NCI-H1092 treated with DMSO at 0.1 percent for 48 hours (cell line): ENCODE data around the gene MAPK6.
A peak's percentile ranks its signal among the peaks of the same experiment; 100 is the strongest.

ENCODE experiments used
- DNase-seq: peaks from one replicate; lab custom pipeline; 2025; lab: John Stamatoyannopoulos, UW

Gene MAPK6

DNA sequence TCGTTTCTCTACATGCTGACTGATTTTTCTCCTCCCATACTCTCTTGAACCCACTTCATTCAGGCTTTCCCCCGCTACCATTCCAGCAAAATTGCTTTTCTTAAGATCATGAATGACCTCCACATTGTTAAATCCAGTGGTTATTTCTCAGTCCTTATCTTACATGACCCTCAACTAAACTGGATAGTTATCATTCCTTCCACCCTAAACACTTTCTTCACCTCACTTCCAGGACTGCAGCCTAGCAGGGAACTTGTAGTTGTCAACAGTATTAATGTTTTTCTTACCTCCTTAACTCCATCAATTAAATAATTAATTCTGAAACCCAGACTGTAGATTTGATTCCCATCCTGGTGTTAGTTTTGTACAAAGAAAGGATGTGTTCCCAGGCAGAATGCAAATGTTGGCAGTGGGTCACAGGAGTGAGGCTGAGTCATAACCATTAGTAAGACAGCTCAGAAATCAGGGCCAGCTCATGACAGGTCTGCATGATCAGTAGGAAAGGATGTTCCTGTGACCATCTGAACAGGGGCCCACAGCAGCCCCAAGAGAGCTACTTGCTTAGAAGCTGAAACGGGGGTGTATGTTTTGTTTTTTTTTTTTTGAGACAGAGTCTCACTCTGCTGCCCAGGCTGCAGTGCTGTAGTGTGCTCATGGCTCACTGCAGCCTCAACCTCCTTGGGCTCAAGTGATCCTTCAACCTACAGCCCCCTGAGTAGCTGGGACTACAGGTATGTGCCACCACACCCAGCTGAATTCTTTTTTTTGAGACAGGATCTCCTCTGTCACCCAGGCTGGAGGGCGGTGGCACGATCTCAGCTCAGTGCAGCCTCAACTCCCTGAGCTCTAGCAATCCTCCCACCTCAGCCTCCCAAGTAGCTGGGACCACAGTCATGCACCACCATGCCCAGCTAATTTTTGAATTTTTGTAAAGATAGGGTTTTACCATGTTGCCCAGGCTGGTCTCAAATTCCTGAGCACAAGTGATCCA, 84.5 kb downstream of the MAPK6 start:
- DNase-seq: no peak

DNA sequence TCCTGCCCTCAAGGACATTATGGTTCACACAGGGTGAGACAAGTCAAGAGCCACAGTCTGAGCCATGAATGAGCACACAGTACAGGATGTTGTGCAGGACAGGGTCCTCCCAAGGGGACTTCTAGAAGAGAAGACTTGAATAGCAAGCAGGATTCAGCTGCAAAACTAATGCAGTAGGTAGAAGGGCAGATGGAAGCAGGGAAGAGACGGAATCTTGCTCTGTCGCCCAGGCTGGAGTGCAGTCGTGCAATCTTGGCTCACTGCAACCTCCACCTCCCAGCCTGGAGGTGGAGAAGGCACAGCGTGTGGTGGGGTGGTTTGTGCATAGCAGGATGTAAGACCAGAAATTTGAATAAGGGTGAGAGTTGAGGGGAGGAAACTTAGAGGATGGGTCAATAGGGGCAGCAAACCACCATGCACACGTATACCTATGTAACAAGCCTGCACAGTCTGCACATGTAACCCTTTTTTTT, 85.5 kb downstream of the MAPK6 start:
- no peak for DNase-seq

DNA sequence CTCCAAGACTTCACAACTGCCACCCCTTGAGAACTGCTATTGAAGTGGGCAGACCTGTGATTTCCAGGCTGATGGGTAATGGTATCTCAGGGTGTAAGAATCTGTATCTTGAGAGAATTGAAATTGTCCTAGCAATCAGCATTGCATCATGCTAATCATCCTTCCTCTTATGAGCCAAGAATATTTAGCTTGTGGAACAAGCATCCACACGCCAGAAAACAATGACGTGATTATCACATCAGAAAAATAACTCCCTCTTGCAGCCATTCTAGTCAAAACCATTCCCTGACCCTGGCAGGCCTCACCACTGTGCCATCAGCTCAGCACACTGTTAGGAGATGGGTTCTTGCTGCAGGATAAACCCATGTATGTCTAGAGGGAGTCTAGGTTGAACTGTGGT, 86.8 kb downstream of the MAPK6 start:
- no peak for DNase-seq

DNA sequence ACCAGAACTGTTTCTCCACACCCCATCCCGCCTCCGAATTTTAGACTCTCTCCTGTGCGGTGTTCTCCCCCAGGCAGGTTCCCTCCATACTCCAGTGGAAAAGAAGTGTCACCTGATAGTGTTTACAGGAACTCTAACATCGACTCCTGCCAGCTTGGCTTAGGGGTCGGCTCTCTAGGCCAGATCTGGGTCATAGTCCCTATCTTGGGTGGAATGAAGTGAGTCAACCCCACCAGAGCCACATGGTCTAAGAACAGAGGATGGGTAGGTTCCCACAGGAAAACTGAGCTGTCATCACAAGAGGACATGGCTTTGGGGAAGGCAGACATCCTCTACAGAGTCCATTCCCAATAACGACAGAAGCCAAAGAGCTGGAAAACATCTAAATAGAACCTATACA, 87.6 kb downstream of the MAPK6 start:
- no peak for DNase-seq

DNA sequence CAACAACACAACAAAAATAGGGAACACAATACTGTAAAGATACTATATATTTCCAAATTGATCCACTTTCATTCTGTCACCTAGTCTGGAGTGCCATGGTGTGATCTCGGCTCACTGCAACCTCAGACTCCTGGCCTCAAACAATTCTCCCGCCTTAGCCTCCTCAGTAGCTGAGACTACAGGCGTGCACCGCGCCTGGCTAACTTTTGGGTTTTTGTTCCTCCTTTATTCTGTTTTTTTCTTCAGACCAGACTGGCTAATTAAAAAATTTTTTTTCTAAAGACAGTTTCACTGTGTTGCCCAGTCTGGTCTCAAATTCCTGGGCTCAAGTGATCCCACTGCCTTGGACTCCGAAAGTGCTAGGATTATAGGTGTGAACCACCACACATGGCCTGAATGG, 88.2 kb downstream of the MAPK6 start:
- DNase-seq: no peak

DNA sequence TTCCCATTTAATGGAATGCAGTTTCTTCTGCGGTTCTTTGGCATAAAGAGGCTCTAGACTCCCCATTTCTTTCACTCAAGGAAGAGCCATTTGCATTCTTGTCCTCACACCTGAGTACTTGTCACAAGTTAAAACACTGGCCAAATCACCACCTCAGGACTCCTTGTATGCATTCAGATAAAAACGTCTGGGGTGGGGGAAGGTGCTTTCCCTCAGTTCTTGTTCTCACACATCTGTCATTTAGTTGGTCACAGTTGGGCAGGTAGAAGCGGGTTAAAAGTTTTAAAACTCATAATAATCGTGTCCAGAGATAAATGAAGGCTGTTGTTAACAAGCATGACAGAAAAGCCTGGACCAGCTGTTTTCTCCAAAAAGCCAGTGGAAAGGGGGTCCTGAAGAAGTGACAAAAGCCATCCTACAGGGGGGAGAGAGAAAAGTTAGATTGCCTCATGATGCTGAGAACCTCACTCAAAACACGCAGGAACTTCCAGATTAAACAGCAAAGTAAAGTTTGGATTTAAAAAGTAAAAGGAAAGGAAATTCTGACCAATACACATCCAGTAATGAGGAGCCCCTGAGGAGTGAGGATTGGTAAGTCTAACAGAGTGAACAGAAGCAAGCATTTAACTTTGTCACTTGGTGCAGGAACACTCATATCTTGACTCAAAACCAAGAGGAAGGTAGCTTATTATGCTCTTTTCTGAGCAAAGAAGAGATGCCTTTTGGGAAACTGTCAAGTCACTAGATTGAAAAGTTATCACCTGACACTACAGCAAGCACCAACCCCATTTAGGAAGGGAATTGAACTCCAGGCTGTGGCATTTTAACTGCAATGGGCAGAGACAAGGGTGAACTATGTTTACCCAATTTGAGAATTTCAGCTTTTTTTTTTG, 90.8 kb downstream of the MAPK6 start:
- no peak for DNase-seq

DNA sequence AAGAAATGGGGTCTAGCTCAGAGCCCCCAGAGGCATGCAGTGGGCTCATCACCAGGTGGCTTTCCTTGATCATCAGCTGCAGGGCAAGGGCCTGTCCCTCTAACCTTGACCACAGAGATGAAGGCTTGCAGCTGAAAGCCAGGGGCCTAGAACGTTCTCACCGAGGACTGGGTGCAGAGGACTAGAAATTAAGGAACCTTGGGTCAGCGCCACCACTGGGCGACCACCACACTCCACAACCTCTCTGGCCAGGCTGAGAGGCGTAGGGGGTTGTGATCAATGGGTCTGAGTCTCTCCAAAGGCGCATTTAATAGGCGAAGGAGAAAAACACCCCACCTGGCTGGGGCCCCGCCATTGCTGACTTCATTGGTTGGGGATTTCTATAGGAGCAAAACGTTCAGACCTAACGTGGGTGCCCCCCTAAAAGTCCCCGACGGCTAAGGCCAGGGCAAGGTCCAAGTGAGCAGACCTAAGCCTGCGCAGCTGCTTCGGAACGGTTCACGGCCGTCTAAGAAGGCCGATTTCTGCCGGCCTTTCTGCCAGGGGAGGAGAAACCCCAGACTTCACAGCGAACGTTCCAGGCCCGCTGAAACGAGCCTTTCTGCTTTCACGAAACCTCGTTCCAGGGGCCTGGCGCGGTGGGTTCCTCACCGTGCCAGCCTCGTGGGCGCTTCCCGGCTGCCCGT, 92.6 kb downstream of the MAPK6 start:
- DNase-seq: no peak

DNA sequence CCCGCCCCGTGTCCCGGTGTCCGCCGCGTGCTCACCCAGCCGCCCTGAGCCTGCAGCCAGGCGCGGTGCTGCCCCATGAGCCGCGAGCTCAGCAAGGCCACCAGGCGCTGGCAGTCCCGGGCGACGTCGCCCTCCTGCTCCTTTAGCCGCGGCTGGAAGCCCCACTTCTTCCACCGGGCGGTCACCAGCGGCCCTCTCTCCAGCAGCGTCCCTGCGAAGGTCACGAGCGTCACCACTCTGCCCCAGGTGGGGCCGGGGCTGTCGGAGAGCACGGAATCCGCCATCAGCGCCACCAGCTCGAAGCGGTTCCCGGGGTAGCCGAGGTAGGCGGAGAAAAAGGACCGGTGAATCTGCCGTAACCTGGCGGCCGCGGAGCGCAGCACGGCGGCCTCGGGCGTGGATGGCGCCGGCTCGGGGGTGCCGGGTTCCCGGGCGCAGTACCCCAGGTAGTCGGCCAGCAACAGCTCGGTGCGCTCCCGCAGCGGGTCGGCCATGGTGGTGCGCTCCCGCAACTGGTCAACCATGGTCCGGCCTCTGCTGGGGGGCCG, 93.3 kb downstream of the MAPK6 start:
- DNase-seq: peak; percentile 6

DNA sequence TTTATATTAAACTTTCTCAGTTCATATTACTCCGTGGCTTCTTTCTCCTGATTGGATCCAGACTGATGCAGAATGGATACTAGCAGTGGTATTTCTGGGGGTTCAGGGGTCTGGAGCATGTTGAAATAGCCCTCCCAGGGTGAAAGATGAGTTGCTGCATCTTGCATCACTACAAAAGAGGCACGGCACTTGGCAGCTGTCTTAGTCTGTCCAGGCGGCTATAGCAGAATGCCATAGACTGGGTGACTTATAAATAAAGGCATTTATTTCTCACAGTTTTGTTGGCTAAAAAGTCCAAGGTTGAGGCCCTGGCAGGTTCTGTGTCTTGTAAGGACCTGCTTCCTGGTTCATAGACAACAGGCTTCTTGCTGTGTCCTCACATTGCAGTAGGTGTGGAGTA, 94.2 kb downstream of the MAPK6 start:
- DNase-seq: no peak

DNA sequence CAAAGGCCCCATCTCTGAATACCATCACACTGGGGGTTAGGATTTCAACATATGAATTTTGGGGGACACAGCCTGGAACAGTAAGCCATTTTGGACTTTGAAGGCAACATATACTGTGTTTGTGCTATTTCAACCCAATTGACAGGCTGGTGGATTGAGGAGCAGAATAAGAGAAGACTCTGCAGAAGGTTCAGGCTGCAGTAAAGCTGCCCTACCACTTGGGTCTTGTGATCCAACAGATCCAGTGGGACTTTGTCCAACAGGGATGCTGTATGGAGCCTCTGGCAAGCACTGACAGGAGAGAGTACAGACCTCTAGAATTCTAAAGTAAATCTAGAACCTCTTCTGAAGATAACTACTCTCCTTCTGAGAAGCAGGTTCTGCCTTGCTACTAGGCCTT, 94.7 kb downstream of the MAPK6 start:
- DNase-seq: no peak

DNA sequence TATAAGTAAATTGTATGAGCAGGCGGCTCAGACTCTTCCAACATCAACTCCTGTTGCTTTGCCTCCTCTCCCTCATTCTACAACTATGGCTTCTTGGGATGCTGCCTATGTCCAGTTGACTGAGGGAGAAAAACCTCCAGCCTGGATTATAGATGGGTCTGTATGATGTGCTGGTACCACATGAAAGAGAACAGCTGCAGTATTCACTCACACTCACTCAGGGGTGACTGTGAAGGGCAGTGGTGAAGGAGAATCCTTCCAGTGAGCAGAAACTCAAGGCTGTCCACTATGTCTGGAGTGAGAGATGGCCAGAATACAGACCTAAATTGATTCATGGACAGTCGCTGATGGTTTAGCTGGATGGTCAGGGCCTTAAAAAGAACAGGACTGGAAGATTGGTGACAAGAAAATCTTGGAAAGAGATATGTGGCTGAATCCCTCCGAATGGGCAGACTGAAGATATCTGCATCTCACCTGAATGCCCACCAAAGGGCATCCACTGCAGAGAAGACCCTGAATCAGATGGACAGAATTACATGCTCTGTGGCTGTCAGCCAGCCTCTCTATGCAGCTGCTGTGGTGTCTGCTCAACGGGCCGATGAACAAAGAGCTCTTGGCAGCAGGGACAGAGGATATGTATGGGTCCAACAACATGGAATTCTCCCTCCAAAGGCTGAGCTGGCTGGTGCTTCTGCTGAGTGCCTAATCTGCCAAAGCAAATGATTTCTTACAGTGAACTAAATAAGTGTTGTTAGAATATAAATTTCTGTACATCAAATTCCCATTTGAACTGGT, 95.4 kb downstream of the MAPK6 start:
- DNase-seq: peak; percentile 44

DNA sequence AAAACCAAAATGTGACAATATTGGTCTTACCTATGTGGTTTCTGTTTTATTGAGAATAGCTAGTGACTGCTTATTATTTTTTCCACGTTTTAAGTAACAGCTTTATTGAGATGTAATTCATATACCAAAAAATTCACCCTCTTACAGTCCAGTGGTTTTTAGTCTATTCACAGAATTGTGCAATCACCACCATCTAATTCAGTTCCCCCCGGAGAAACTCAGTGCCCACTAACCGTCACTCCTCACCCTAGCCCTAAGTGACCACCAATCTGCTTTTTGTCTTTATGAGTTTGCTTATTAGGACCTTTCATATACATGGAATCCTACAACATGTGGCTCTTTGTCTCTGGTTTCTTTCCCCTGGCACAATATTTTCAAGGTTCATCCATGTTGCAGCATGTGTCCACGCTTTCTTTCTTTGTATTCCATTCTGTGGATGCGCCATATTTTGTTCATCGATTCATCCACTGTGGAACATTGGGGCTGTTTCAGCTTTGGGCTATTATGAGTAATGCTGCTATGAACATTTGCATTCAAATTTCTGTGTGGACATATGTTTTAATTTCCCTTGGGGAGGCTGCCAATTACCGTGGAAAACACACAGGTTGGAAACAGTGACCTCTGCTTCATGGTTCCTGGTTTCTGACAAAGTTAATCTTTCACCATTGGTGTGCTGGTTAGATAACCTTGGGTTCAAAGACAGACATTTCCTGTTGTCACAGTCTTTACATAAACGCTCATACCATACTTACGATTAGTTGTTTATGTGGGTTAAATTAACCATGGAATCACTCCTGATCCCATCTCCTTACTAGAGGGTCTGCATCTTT, 96.8 kb downstream of the MAPK6 start:
- DNase-seq: no peak
